NB4 (cell line): ENCODE data around the gene RPTOR.

ENCODE experiments used
- MYC ChIP-seq: IDR thresholded peaks from 2 replicates; pipeline ENCODE4 v1.6.1; 2011; ENCODE audit warnings: low read depth, low read length
- POLR2A ChIP-seq: IDR thresholded peaks from 2 replicates; pipeline ENCODE4 v1.6.1; 2011; ENCODE audit warnings: mild to moderate bottlenecking; ENCODE audit not compliant: insufficient read length; ENCODE audit errors: extremely low read depth
- TF ChIP-seq, protein P1 (sequence below): IDR thresholded peaks from one replicate; pipeline ENCODE4 v1.5.1; 2012; ENCODE audit warnings: low read depth, low read length
- TF ChIP-seq, protein P2 (sequence below): IDR thresholded peaks from 2 replicates; pipeline ENCODE4 v1.6.1; 2011; ENCODE audit warnings: low read depth, low read length

DNA sequence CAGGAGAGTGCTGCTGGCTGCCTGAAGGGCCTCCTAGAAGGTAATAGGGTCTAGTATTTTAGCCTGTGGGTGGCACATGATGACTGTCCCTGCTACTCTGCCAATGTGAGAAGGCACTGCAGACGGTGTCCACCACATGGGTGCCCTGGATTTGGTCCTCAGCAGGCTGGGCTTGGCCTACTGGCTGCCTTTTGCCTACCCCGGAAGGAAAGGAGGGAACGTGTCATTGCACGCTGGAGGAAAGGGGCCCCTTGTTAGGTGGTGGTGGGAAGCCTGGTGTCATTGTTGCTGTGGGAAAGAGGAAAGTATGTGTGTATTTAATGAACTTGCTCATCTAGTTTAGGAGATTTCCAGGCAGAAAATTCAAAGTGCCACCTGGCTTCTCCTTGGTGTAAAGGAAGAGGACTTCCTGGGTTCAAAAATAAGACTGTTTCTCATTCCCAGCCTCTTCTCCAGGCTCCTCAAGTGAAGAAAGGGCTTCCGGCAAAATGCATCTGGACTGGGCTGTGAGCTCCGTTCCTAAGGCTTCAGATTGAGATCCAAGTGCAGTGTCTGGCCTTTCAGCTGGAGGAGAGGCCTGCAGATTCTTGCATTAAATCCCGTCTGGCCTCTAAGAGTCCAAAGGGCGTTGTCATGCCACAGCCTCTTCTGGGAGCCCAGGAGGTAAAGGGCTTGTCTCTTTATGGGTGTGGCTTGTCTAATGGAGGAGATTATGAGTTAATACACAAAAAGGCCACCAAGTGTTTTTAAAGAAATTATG lies 55.1 kb downstream of the RPTOR start:
- TF ChIP-seq, protein P1, sequence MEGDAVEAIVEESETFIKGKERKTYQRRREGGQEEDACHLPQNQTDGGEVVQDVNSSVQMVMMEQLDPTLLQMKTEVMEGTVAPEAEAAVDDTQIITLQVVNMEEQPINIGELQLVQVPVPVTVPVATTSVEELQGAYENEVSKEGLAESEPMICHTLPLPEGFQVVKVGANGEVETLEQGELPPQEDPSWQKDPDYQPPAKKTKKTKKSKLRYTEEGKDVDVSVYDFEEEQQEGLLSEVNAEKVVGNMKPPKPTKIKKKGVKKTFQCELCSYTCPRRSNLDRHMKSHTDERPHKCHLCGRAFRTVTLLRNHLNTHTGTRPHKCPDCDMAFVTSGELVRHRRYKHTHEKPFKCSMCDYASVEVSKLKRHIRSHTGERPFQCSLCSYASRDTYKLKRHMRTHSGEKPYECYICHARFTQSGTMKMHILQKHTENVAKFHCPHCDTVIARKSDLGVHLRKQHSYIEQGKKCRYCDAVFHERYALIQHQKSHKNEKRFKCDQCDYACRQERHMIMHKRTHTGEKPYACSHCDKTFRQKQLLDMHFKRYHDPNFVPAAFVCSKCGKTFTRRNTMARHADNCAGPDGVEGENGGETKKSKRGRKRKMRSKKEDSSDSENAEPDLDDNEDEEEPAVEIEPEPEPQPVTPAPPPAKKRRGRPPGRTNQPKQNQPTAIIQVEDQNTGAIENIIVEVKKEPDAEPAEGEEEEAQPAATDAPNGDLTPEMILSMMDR: no peak
- TF ChIP-seq POLR2A (no peak), MYC (no peak)
- TF ChIP-seq, protein P2, sequence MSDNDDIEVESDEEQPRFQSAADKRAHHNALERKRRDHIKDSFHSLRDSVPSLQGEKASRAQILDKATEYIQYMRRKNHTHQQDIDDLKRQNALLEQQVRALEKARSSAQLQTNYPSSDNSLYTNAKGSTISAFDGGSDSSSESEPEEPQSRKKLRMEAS: no peak
